HepG2 (cell line): Measurements from ENCODE around the gene GADL1. TPM values are rescaled to one million over a fixed set of nuclear protein-coding genes. Genes with fewer than 3 reads are reported as not detected.

ENCODE experiments used
- ATAC-seq: fragments of 200-7000 bp; cut with Tn5 transposase; 3 replicates; pipeline ENCODE4 v1.9.1; 2020; ENCODE audit warnings: mild to moderate bottlenecking, moderate library complexity
- BruUV-seq: library from RNA; stranded (reverse); fragments of 400-500 nt; replicated peaks from 2 replicates; lab custom pipeline; 2021; lab: Mats Ljungman, UMichigan
- CTCF ChIA-PET: fragments of 300-600 bp; formaldehyde crosslinking; extraction: SDS; loops from one replicate; lab custom pipeline; 2021; ENCODE audit warnings: low total read pairs, inconsistent platforms, low intra/inter-chr PET ratio; lab: Yijun Ruan, JAX
- POLR2A ChIA-PET: fragments of 350-600 bp; sonication (Branson Sonifier 250); formaldehyde crosslinking; loops from one replicate; lab custom pipeline; 2020; ENCODE audit warnings: antibody characterized with exemption, inconsistent platforms; lab: Yijun Ruan, JAX
- DNase-seq: peaks from one replicate; pipeline ENCODE4 v3.0.0-alpha.2; 2015; ENCODE audit warnings: low spot score
- FAIRE-seq: peaks from 3 replicates; lab custom pipeline; 2011; peaks lifted over from hg19 to GRCh38; lab: Jason Lieb, UNC
- H2AFZ ChIP-seq: one replicate; pipeline ENCODE4 v1.6.1; 2011; ENCODE audit warnings: low read length, inconsistent platforms
- H3K27ac ChIP-seq: fragments of 300-600 bp; 3 replicates; pipeline ENCODE4 v1.8.0; 2011; ENCODE audit warnings: mixed run types, mild to moderate bottlenecking, mixed read lengths, low read length, inconsistent platforms; ENCODE audit not compliant: insufficient read depth; ENCODE audit errors: extremely low read length
- H3K27me3 ChIP-seq, 2 experiments: fragments of 200-600 bp in 1 of 2; 2 replicates in 1 of 2; 3 replicates in 1 of 2; pipeline versions ENCODE4 v1.6.0 to v1.8.0; 2011; ENCODE audit warnings: low read length in 2 of 2, mild to moderate bottlenecking in 2 of 2, moderate library complexity in 2 of 2, inconsistent platforms in 1 of 2; ENCODE audit not compliant: insufficient read depth in 2 of 2, control insufficient read depth in 1 of 2
- H3K36me3 ChIP-seq, 2 experiments: fragments of 200-600 bp in 1 of 2; replicated peaks in 1 of 2; 2 replicates in 1 of 2; 3 replicates in 1 of 2; pipeline versions ENCODE4 v1.5.1 to v1.8.0; 2011; ENCODE audit warnings: low read length in 2 of 2, inconsistent platforms in 1 of 2; ENCODE audit not compliant: insufficient read depth in 2 of 2, control insufficient read depth in 1 of 2
- H3K4me1 ChIP-seq: 2 replicates; pipeline ENCODE4 v1.5.1; 2012; ENCODE audit warnings: low read length, inconsistent platforms; ENCODE audit not compliant: insufficient read depth
- H3K4me2 ChIP-seq: 2 replicates; pipeline ENCODE4 v1.6.0; 2011; ENCODE audit warnings: low read depth, low read length, inconsistent platforms
- H3K4me3 ChIP-seq, 3 experiments: fragments of 200-600 bp in 1 of 3; sonication (generic), shearing (Covaris generic) in 1 of 3; replicated peaks in 1 of 3; 2 replicates each; pipeline ENCODE4 v1.5.1; 2011 to 2016; ENCODE audit warnings: low read length in 3 of 3, inconsistent platforms in 2 of 3, low read depth in 2 of 3, mild to moderate bottlenecking in 2 of 3, control low read depth in 1 of 3, mixed read lengths in 1 of 3; ENCODE audit not compliant: insufficient read depth in 1 of 3
- H3K79me2 ChIP-seq: one replicate; pipeline ENCODE4 v1.6.1; 2011; ENCODE audit warnings: low read length, inconsistent platforms; ENCODE audit not compliant: insufficient read depth
- H3K9ac ChIP-seq: 2 replicates; pipeline ENCODE4 v1.6.0; 2011; ENCODE audit warnings: mild to moderate bottlenecking, low read depth, low read length, inconsistent platforms; ENCODE audit not compliant: insufficient read depth
- H3K9me3 ChIP-seq: 2 replicates; pipeline ENCODE4 v1.5.1; 2012; ENCODE audit warnings: mild to moderate bottlenecking, low read length
- H4K20me1 ChIP-seq: 2 replicates; pipeline ENCODE4 v1.6.0; 2011; ENCODE audit warnings: inconsistent platforms, mild to moderate bottlenecking, low read length, moderate library complexity; ENCODE audit not compliant: insufficient read depth
- AGO2 ChIP-seq: fragments of 200-400 bp; formaldehyde crosslinking; optimal IDR thresholded peaks from 2 replicates; pipeline ENCODE3; 2017; ENCODE audit warnings: mild to moderate bottlenecking, low read depth, low read length, moderate library complexity
- ISX ChIP-seq: sonication (generic); formaldehyde crosslinking; conservative IDR thresholded peaks from 2 replicates; pipeline ENCODE4 v1.5.0; 2020; ENCODE audit warnings: missing genetic modification reagents
- POLR2A ChIP-seq, 2 experiments: IDR thresholded peaks; 2 replicates each; pipeline ENCODE4 v1.6.1; 2011; ENCODE audit warnings: low read depth in 2 of 2, low read length in 2 of 2, mild to moderate bottlenecking in 1 of 2, moderate library complexity in 1 of 2; ENCODE audit not compliant: insufficient read depth in 1 of 2
- POLR2AphosphoS2 ChIP-seq: IDR thresholded peaks from 2 replicates; pipeline ENCODE4 v1.6.1; 2011; ENCODE audit warnings: low read depth, low read length, improper control_type of control experiment
- POLR2AphosphoS5 ChIP-seq: IDR thresholded peaks from 2 replicates; pipeline ENCODE4 v1.6.1; 2012; ENCODE audit warnings: low read depth, low read length
- RBM22 ChIP-seq: fragments of 200-400 bp; formaldehyde crosslinking; optimal IDR thresholded peaks from 2 replicates; pipeline ENCODE3; 2017; ENCODE audit warnings: mild to moderate bottlenecking, low read length, moderate library complexity
- SNAPC2 ChIP-seq: sonication (generic); formaldehyde crosslinking; IDR thresholded peaks from 2 replicates; pipeline ENCODE4 v1.8.1; 2022; ENCODE audit warnings: mild to moderate bottlenecking, missing genetic modification reagents
- SP5 ChIP-seq: IDR thresholded peaks from 2 replicates; pipeline ENCODE4 v1.6.1; 2016; ENCODE audit warnings: low read depth, borderline replicate concordance
- SSRP1 ChIP-seq: IDR thresholded peaks from 2 replicates; pipeline ENCODE4 v1.6.1; 2016; ENCODE audit warnings: control low read depth
- TARDBP ChIP-seq: sonication (generic); formaldehyde crosslinking; IDR thresholded peaks from 2 replicates; pipeline ENCODE4 v1.8.0; 2022; ENCODE audit warnings: mild to moderate bottlenecking, missing genetic modification reagents
- TBX2 ChIP-seq: sonication (generic); formaldehyde crosslinking; IDR thresholded peaks from 2 replicates; pipeline ENCODE4 v1.5.0; 2020; ENCODE audit warnings: missing genetic modification reagents, mild to moderate bottlenecking, borderline replicate concordance
- XBP1 ChIP-seq: sonication (generic); formaldehyde crosslinking; IDR thresholded peaks from 2 replicates; pipeline ENCODE4 v1.5.0; 2020; ENCODE audit warnings: missing genetic modification reagents
- ZFAT ChIP-seq: sonication (generic); formaldehyde crosslinking; conservative IDR thresholded peaks from 2 replicates; pipeline ENCODE4 v1.8.1; 2023; ENCODE audit warnings: missing genetic modification reagents, inconsistent platforms
- ZNF230 ChIP-seq: sonication (generic); formaldehyde crosslinking; IDR thresholded peaks from 2 replicates; pipeline ENCODE4 v1.4.0; 2020; ENCODE audit warnings: mild to moderate bottlenecking, missing genetic modification reagents
- ZNF331 ChIP-seq: sonication (generic); formaldehyde crosslinking; IDR thresholded peaks from 2 replicates; pipeline ENCODE4 v1.4.0; 2020; ENCODE audit warnings: missing genetic modification reagents
- ZNF543 ChIP-seq: sonication (generic); formaldehyde crosslinking; IDR thresholded peaks from 2 replicates; pipeline ENCODE4 v1.4.0; 2020; ENCODE audit warnings: mild to moderate bottlenecking, missing genetic modification reagents
- ZNF597 ChIP-seq: sonication (generic); formaldehyde crosslinking; IDR thresholded peaks from 2 replicates; pipeline ENCODE4 v1.5.0; 2020; ENCODE audit warnings: missing genetic modification reagents
- ZNF674 ChIP-seq: sonication (generic); formaldehyde crosslinking; IDR thresholded peaks from 2 replicates; pipeline ENCODE4 v1.5.0; 2020; ENCODE audit warnings: low read depth, mild to moderate bottlenecking, missing genetic modification reagents
- ZNF891 ChIP-seq: sonication (generic); formaldehyde crosslinking; IDR thresholded peaks from 2 replicates; pipeline ENCODE4 v1.5.0; 2020; ENCODE audit warnings: mild to moderate bottlenecking, missing genetic modification reagents
- WGBS: methylation state at CpG from one replicate; pipeline ENCODE4 v1.1.6; 2017; ENCODE audit warnings: low lambda C conversion rate; 5-methylcytosine and 5-hydroxymethylcytosine counted together
- in situ Hi-C: cut with HindIII; loops from 2 replicates; pipeline ENCODE4 v1.10.0; 2017; ENCODE audit warnings: low pct_unique_long_range_greater_than_20kb; ENCODE audit not compliant: extremely low pct_ligation_motif_present
- intact Hi-C: fragments of 100-400 bp; cut with micrococcal nuclease; formaldehyde crosslinking; loops from one replicate; pipeline ENCODE4 v1.10.0; 2022; ENCODE audit not compliant: unreplicated experiment
- polyA plus RNA-seq, 8 experiments: library from polyadenylated mRNA; depleted of rRNA in 3 of 8; stranded (reverse) in 7 of 8; unstranded in 1 of 8; fragments of >200 nt; fragmentation: Illumina TruSeq in 4 of 8; extraction: Trizol in 4 of 8; gene quantifications; 2 replicates each; pipeline versions ENCODE4 v1.2.1 to v1.2.3, GENCODE V29; 2011 to 2016; ENCODE audit warnings: low read depth in 4 of 8, missing spikeins in 1 of 8, mixed read lengths in 1 of 8; ENCODE audit not compliant: insufficient read depth in 1 of 8
- total RNA-seq, 5 experiments: library from RNA; depleted of rRNA; stranded (reverse); fragments of >200 nt; fragmentation: Illumina TruSeq; extraction: Trizol; gene quantifications; 2 replicates each; pipeline ENCODE4 v1.2.3, GENCODE V29; 2016; ENCODE audit warnings: low read depth in 1 of 5

Gene GADL1
- total and polyA plus RNA-seq, 2 of the 13 experiments (the other 11 are each of a cell fraction or from before 2014, with no cell fraction given): not detected

- TF ChIP-seq SP5 (CRISPR knock-in tag) (no peak), ISX (CRISPR knock-in tag) (no peak), ZNF597 (CRISPR knock-in tag) (no peak), RBM22 (peak; percentile 89), POLR2A (IDR thresholded peaks at IDR 0.05; ENCODE audit: insufficient read depth in 1 of 2, low read depth in 2 of 2, low read length in 2 of 2) (0 out of 4 replicates have a peak, but pooled peaks of 1 of the 2 experiments have one; percentile 13), ZNF543 (CRISPR knock-in tag) (no peak), POLR2AphosphoS5 (peak; percentile 3; the same call in 1 of the 2 replicates), ZFAT (CRISPR knock-in tag) (no peak), SSRP1 (CRISPR knock-in tag) (peak; percentile 89)
Measured at GRCh38 chr3:30685267-30685667, 209.2 kb downstream of the GADL1 start (continued).

GRCh38 chr3:30684356-30684755 lies 210.1 kb downstream of the GADL1 start:
- H3K4me3 ChIP-seq: no peak overlapping the region
- H3K79me2 ChIP-seq: peaks cover 47% of the 10 kb centered on the region
- H3K27ac ChIP-seq: no peak overlapping the region
- H2AFZ ChIP-seq: no peak overlapping the region
- TF ChIP-seq ZNF674 (CRISPR knock-in tag): no peak
- peak; percentile 74 for TF ChIP-seq RBM22
- no peak for TF ChIP-seq ZNF331 (CRISPR knock-in tag)
- TF ChIP-seq TBX2 (CRISPR knock-in tag): no peak
- 0 out of 2 replicates have a peak, but pooled peaks have one; percentile 23 for TF ChIP-seq TARDBP (CRISPR knock-in tag)
- no peak for TF ChIP-seq SNAPC2 (CRISPR knock-in tag)
- peak; percentile 40 for TF ChIP-seq AGO2
- no peak for TF ChIP-seq XBP1
- 0 out of 2 replicates have a peak, but pooled peaks have one; percentile 11 for TF ChIP-seq POLR2AphosphoS2
- TF ChIP-seq ZNF891 (CRISPR knock-in tag): no peak
- TF ChIP-seq ZNF230 (CRISPR knock-in tag): no peak
- H3K36me3 ChIP-seq: peaks cover 37 to 90% of the 10 kb centered on the region in 2 experiments
- no peak for ATAC-seq
- H3K9me3 ChIP-seq: no peaks in the 10 kb centered on the region
- no TSS peak for BruUV-seq
- H3K27me3 ChIP-seq: no peaks in the 10 kb centered on the region
- no peak overlapping the region for H3K9ac ChIP-seq
- FAIRE-seq: no peak
- 100% methylated on average over 3 of the region's 3 CpGs for WGBS
- H3K4me1 ChIP-seq: peaks cover 46% of the 10 kb centered on the region
- peaks cover 82% of the 10 kb centered on the region for H4K20me1 ChIP-seq
- intact Hi-C loops (no loop called here), in situ Hi-C loops (no loop called here)
- DNase-seq: no peak
- ChIA-PET CTCF (no interaction called here), POLR2A (no interaction called here)
- H3K4me2 ChIP-seq: no peak overlapping the region
